ENCODE measurements around the gene IL10RB. TPM values are rescaled to one million over a fixed set of nuclear protein-coding genes. Genes with fewer than 3 reads are reported as not detected.

The IL10RB gene
- polyA plus RNA-seq, 2 of the 4 experiments (the other 2 are of a cell fraction): 17.0 to 31.9 TPM

- ChIA-PET POLR2A (no interaction called here), CTCF (no interaction called here)
- no peak for DNase-seq (ENCODE audit: low read depth in 1 of 2, low spot score in 1 of 2)
- H3K4me1 ChIP-seq: no peaks in the 10 kb centered on the region
- TF ChIP-seq REST (IDR thresholded peaks at IDR 0.05) (no peak), PHF8 (IDR thresholded peaks at IDR 0.05; ENCODE audit: borderline replicate concordance, low read depth) (no peak), BHLHE40 (IDR thresholded peaks at IDR 0.05; ENCODE audit: low read depth, low read length) (no peak), SMC3 (IDR thresholded peaks at IDR 0.05) (no peak), FOSL2 (IDR thresholded peaks at IDR 0.05) (no peak), FOSL2 (CRISPR knock-in tag; IDR thresholded peaks at IDR 0.05) (no peak), HOXA7 (CRISPR knock-in tag; IDR thresholded peaks at IDR 0.05) (no peak), EP300 (IDR thresholded peaks at IDR 0.05) (no peak), KDM5A (IDR thresholded peaks at IDR 0.05) (no peak), ZSCAN20 (CRISPR knock-in tag; IDR thresholded peaks at IDR 0.05) (no peak), FOXS1 (CRISPR knock-in tag; IDR thresholded peaks at IDR 0.05) (no peak), SREBF2 (IDR thresholded peaks at IDR 0.05) (no peak), NR3C1 (IDR thresholded peaks at IDR 0.05) (no peak), RNF2 (IDR thresholded peaks at IDR 0.05; ENCODE audit: borderline replicate concordance, low read depth) (no peak), ZC3H11A (IDR thresholded peaks at IDR 0.05) (no peak), TFCP2L1 (CRISPR knock-in tag; IDR thresholded peaks at IDR 0.05) (no peak), JUNB (IDR thresholded peaks at IDR 0.05) (no peak), POLR2A (IDR thresholded peaks at IDR 0.05; ENCODE audit: low read length) (no peak), MYC (IDR thresholded peaks at IDR 0.05; ENCODE audit: borderline replicate concordance, low read length) (no peak)
- TF ChIP-seq, protein P1, sequence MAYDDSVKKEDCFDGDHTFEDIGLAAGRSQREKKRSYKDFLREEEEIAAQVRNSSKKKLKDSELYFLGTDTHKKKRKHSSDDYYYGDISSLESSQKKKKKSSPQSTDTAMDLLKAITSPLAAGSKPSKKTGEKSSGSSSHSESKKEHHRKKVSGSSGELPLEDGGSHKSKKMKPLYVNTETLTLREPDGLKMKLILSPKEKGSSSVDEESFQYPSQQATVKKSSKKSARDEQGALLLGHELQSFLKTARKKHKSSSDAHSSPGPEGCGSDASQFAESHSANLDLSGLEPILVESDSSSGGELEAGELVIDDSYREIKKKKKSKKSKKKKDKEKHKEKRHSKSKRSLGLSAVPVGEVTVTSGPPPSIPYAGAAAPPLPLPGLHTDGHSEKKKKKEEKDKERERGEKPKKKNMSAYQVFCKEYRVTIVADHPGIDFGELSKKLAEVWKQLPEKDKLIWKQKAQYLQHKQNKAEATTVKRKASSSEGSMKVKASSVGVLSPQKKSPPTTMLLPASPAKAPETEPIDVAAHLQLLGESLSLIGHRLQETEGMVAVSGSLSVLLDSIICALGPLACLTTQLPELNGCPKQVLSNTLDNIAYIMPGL (CRISPR knock-in tag; IDR thresholded peaks at IDR 0.05; ENCODE audit: borderline replicate concordance): no peak
- TF ChIP-seq, protein P2, sequence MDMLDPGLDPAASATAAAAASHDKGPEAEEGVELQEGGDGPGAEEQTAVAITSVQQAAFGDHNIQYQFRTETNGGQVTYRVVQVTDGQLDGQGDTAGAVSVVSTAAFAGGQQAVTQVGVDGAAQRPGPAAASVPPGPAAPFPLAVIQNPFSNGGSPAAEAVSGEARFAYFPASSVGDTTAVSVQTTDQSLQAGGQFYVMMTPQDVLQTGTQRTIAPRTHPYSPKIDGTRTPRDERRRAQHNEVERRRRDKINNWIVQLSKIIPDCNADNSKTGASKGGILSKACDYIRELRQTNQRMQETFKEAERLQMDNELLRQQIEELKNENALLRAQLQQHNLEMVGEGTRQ (IDR thresholded peaks at IDR 0.05): no peak
- H3K9me3 ChIP-seq: no peaks in the 10 kb centered on the region
- FAIRE-seq: no peak
- WGBS (ENCODE audit: missing lambda C conversion rate): 95% methylated on average over 6 of the region's 6 CpGs
- ATAC-seq: no peak
- H3K27ac ChIP-seq: no peak overlapping the region
- no peak overlapping the region for H3K4me2 ChIP-seq
- H3K4me3 ChIP-seq: no peak overlapping the region
These were observed 10.1 kb upstream of the IL10RB start for GRCh38 chr21:33256019-33256418.

DNA sequence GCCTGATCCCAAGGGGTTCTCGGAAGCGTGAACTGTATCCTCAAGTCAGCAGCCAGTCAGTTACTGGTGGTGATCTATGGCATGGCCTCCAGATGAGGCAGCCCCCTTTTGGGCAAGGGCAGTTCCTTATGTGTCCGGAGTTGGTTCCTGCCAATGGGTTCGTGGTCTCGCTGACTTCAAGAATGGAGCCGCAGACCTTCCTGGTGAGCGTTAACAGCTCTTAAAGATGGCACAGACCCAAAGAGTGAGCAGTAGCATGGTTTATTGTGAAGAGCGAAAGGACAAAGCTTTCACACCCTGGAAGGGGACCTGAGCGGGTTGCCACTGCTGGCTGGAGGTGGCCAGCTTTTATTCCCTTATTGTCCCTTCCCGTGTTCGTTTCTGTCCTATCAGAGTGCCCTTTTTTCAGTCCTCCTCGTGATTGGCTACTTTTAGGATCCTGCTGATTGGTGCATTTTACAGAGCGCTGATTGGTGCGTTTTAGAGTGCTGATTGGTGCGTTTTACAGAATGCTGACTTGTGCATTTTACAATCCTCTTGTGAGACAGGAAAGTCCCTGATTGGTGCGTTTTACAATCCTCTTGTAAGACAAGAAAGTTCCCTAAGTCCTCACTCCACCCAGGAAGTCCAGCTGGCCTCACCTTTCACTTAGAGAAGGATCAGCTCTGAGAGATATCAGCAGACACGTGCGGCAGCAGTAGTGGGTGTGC lies 8.9 kb upstream of the IL10RB start:
- H3K9me3 ChIP-seq: no peaks in the 10 kb centered on the region
- ATAC-seq (no peak), FAIRE-seq (no peak), DNase-seq (ENCODE audit: low read depth in 1 of 2, low spot score in 1 of 2) (no peak)
- WGBS (ENCODE audit: missing lambda C conversion rate): 99% methylated on average over 18 of the region's 18 CpGs
- no peak overlapping the region for H3K4me3 ChIP-seq
- no peak overlapping the region for H3K4me2 ChIP-seq
- TF ChIP-seq MAFK (IDR thresholded peaks at IDR 0.05; ENCODE audit: partially characterized antibody) (peak; percentile 87), NR3C1 (IDR thresholded peaks at IDR 0.05) (no peak)
- H3K4me1 ChIP-seq: no peaks in the 10 kb centered on the region
- CTCF ChIA-PET: no interaction called here
- POLR2A ChIA-PET: no interaction called here
- no peak overlapping the region for H3K27ac ChIP-seq

All from A549 (cell line).